Measurements from ENCODE around the gene HYAL3.
"Not testable (repeated sequence)": the region's sequence is repeated elsewhere in the genome, so short reads cannot be mapped to it uniquely, and the experiment has no call there.

The HYAL3 gene

DNA sequence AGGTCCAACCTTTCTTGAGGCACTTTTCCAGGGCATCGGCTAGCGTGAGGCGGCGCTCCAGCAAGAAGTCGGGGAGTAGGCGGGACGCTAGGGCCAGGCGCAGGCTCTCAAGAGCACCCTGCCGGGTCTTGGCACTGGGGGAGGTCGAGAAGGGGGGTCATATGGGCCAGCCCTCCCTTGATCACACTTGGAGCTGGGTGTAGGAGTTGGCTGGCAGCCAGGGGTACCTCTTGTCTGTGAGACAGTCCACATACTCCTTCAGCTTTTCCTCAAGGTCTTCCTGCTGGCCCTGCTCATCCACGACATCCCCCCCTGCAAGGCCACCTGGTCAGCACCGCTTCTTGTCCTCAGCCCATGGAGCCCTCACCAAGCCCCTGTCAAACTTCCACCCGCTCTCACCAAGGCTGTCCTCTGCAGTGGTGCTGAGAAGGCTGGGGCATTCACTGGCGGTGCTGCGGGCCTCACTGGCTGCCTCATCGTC, 9.0 kb downstream of the HYAL3 start:
- TF ChIP-seq CTCF (IDR thresholded peaks at IDR 0.05; ENCODE audit: extremely low read depth, insufficient read depth, missing control alignments), result no peak
- in situ Hi-C loops (cut with MboI; ENCODE audit: low pct_unique_long_range_greater_than_20kb, low sequenced_read_pairs, unreplicated experiment), result no loop called here
- DNase-seq (ENCODE audit: low spot score), result no peak

- in situ Hi-C loops (cut with MboI; ENCODE audit: low pct_unique_long_range_greater_than_20kb, low sequenced_read_pairs, unreplicated experiment), result no loop called here
- no peak for TF ChIP-seq CTCF (IDR thresholded peaks at IDR 0.05; ENCODE audit: extremely low read depth, insufficient read depth, missing control alignments)
Measured at GRCh38 chr3:50289130-50289529, 10.1 kb downstream of the HYAL3 start.

DNA sequence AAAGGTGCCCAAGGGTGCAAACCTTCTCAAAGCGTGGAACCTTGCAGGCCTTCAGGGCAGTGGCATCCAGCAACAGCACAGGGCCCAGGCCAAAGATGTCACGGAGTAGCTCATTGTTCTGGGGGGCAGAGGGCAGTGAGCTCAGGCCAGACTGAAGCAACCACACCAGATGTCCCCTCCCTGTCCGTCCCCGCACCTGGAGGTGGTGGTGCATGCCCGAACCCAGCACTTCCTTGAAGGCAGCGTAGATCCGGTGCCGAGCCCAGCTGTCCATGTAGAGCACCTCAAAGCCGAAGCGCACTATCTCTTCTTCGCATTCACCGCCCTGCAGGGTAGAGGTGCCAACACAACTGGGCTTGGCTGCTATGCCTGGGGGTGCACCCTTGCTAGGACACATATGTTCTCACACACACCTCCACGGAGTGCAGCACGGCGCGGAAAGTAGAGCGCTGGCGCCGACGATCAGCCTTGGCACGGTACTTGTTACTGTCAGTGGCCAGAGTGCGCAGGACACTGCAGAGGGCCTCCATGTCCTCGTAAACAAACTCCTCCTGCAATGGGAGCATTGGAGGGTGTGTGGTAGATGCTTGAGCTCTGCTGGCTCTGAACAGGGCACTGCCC, 10.7 kb downstream of the HYAL3 start:
- in situ Hi-C loops (cut with MboI; ENCODE audit: low pct_unique_long_range_greater_than_20kb, low sequenced_read_pairs, unreplicated experiment), result no loop called here
- no peak for DNase-seq (ENCODE audit: low spot score)
- TF ChIP-seq CTCF (IDR thresholded peaks at IDR 0.05; ENCODE audit: extremely low read depth, insufficient read depth, missing control alignments), result no peak

More at GRCh38 chr3:50289130-50289529, 10.1 kb downstream of the HYAL3 start:
- no peak for DNase-seq (ENCODE audit: low spot score)

DNA sequence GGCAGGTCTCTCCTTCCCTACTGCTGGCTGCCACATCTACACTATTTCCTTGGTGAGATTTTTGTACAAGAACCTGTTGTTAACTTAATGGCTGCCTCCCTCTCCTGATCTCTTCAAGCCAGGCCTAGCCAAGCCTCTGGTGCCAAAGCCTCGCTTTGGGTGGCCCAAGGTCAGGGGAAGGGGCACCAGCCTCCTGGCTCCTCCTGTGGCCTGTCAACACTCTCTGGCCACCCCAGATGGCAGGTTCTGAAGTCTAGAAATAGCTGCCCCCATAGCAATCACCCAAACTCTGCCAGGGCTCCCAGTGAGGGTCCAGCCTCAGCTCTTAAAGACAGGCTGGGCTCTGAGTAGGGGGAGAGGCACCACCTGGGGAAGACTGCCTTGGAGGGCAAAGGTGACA, 11.9 kb downstream of the HYAL3 start:
- in situ Hi-C loops (cut with MboI; ENCODE audit: low pct_unique_long_range_greater_than_20kb, low sequenced_read_pairs, unreplicated experiment), result no loop called here
- no peak for TF ChIP-seq CTCF (IDR thresholded peaks at IDR 0.05; ENCODE audit: extremely low read depth, insufficient read depth, missing control alignments)
- no peak for DNase-seq (ENCODE audit: low spot score)

GRCh38 chr3:50286322-50287227, 12.6 kb downstream of the HYAL3 start:
- TF ChIP-seq CTCF (IDR thresholded peaks at IDR 0.05; ENCODE audit: extremely low read depth, insufficient read depth, missing control alignments), result no peak
- in situ Hi-C loops (cut with MboI; ENCODE audit: low pct_unique_long_range_greater_than_20kb, low sequenced_read_pairs, unreplicated experiment), result no loop called here
- no peak for DNase-seq (ENCODE audit: low spot score)

- in situ Hi-C loops (cut with MboI; ENCODE audit: low pct_unique_long_range_greater_than_20kb, low sequenced_read_pairs, unreplicated experiment); DNase-seq (ENCODE audit: low spot score): not testable (repeated sequence)
Measured at GRCh38 chr3:50284121-50284520, 15.1 kb downstream of the HYAL3 start.

Data from GM13977 (cell line).